GM12891 (cell line): ENCODE results near the gene UNC13A.

Experiments used
- PAX5 ChIP-seq: IDR thresholded peaks from 2 replicates; pipeline ENCODE4 v1.6.1; 2011; ENCODE audit warnings: low read length, moderate library complexity, mild to moderate bottlenecking; ENCODE audit not compliant: insufficient read depth, severe bottlenecking
- POLR2A ChIP-seq: IDR thresholded peaks from 2 replicates; pipeline ENCODE4 v1.6.1; 2011; ENCODE audit warnings: low read depth, low read length, control low read depth
- POLR2AphosphoS5 ChIP-seq: IDR thresholded peaks from 2 replicates; pipeline ENCODE4 v1.6.1; 2011; ENCODE audit warnings: low read depth, low read length, control low read depth
- TAF1 ChIP-seq: IDR thresholded peaks from 2 replicates; pipeline ENCODE4 v1.6.1; 2011; ENCODE audit warnings: low read depth, low read length, control low read depth

- TF ChIP-seq PAX5 (no peak), POLR2AphosphoS5 (no peak), TAF1 (no peak), POLR2A (no peak)
Measured at GRCh38 chr19:17570791-17571190, 117.4 kb downstream of the UNC13A start.
